SK-N-SH (cell line): ENCODE measurements around the gene GSG1L. TPM values are rescaled to one million over a fixed set of nuclear protein-coding genes. Genes with fewer than 3 reads are reported as not detected.

Experiments
- CTCF ChIA-PET: fragments of 300-600, 350-600 bp; formaldehyde crosslinking; extraction: SDS; loops from one replicate; lab custom pipeline; 2021; lab: Yijun Ruan, JAX
- POLR2A ChIA-PET: fragments of 350-600 bp; sonication (Branson Sonifier 250); formaldehyde crosslinking; extraction: SDS; loops from one replicate; lab custom pipeline; 2020; ENCODE audit warnings: antibody characterized with exemption, inconsistent platforms; lab: Yijun Ruan, JAX
- DNase-seq: peaks from one replicate; pipeline ENCODE4 v3.0.0; 2012
- H2AFZ ChIP-seq: fragments of 200-600 bp; sonication (generic); 2 replicates; pipeline ENCODE4 v1.8.1; 2016; ENCODE audit warnings: antibody characterized with exemption, mild to moderate bottlenecking, low read depth
- H3F3A ChIP-seq: fragments of 200-600 bp; sonication (generic); replicated peaks from 2 replicates; pipeline ENCODE3; 2016; ENCODE audit warnings: antibody characterized with exemption, mild to moderate bottlenecking; ENCODE audit not compliant: insufficient read depth
- H3K27ac ChIP-seq, 2 experiments: fragments of 200-500 bp in 1 of 2; fragments of 200-600 bp in 1 of 2; sonication (Bioruptor generic) in 1 of 2; sonication (generic), shearing (Covaris generic) in 1 of 2; 2 replicates each; pipeline versions ENCODE4 v1.5.1 to v1.6.1; 2014 to 2016; ENCODE audit warnings: low read depth in 2 of 2, inconsistent platforms in 1 of 2, low read length in 1 of 2, mild to moderate bottlenecking in 1 of 2, mixed read lengths in 1 of 2
- H3K27me3 ChIP-seq: fragments of 200-600 bp; sonication (generic), shearing (Covaris generic); 2 replicates; pipeline ENCODE4 v1.6.1; 2016; ENCODE audit warnings: mixed run types; ENCODE audit not compliant: insufficient read depth
- H3K36me3 ChIP-seq, 2 experiments: fragments of 200-500 bp in 1 of 2; fragments of 200-600 bp in 1 of 2; sonication (Bioruptor generic) in 1 of 2; sonication (generic) in 1 of 2; replicated peaks in 1 of 2; 2 replicates each; pipeline versions ENCODE3 to v1.5.1; 2014 to 2016; ENCODE audit warnings: low read length in 1 of 2, mild to moderate bottlenecking in 1 of 2; ENCODE audit not compliant: insufficient read depth in 2 of 2, control insufficient read depth in 1 of 2
- H3K4me1 ChIP-seq, 2 experiments: fragments of 200-500 bp in 1 of 2; fragments of 200-600 bp in 1 of 2; sonication (Bioruptor generic) in 1 of 2; sonication (generic), shearing (Covaris generic) in 1 of 2; 2 replicates each; pipeline versions ENCODE4 v1.5.1 to v1.6.1; 2014 to 2016; ENCODE audit warnings: low read depth in 1 of 2, low read length in 1 of 2, mixed run types in 1 of 2; ENCODE audit not compliant: insufficient read depth in 2 of 2, control insufficient read depth in 1 of 2
- H3K4me2 ChIP-seq: fragments of 200-600 bp; sonication (generic), shearing (Covaris generic); 2 replicates; pipeline ENCODE4 v1.6.1; 2017; ENCODE audit warnings: mixed run types
- H3K4me3 ChIP-seq, 2 experiments: fragments of 200-500 bp in 1 of 2; fragments of 200-600 bp in 1 of 2; sonication (Bioruptor generic) in 1 of 2; sonication (generic), shearing (Covaris generic) in 1 of 2; 2 replicates each; pipeline versions ENCODE4 v1.5.1 to v1.8.1; 2014 to 2016; ENCODE audit warnings: low read depth in 2 of 2, inconsistent platforms in 1 of 2, low read length in 1 of 2, mild to moderate bottlenecking in 1 of 2, mixed read lengths in 1 of 2, moderate library complexity in 1 of 2
- H3K79me2 ChIP-seq: fragments of 200-600 bp; sonication (generic); 2 replicates; pipeline ENCODE4 v1.8.1; 2017; ENCODE audit warnings: mild to moderate bottlenecking; ENCODE audit not compliant: insufficient read depth
- H3K9ac ChIP-seq: fragments of 200-600 bp; sonication (generic); 2 replicates; pipeline ENCODE4 v1.6.1; 2017; ENCODE audit warnings: mixed run types
- H3K9me2 ChIP-seq: fragments of 200-600 bp; sonication (generic); 2 replicates; pipeline ENCODE4 v1.6.1; 2017; ENCODE audit warnings: mixed run types
- H3K9me3 ChIP-seq: fragments of 200-600 bp; sonication (generic); 2 replicates; pipeline ENCODE4 v1.6.1; 2017; ENCODE audit warnings: mixed run types, mild to moderate bottlenecking, moderate library complexity
- H4K20me1 ChIP-seq: fragments of 200-600 bp; sonication (generic); 2 replicates; pipeline ENCODE4 v1.6.1; 2017; ENCODE audit warnings: mild to moderate bottlenecking, mixed run types; ENCODE audit not compliant: insufficient read depth
- CHD2 ChIP-seq: fragments of 150-350 bp; IDR thresholded peaks from 2 replicates; pipeline ENCODE4 v1.6.1; 2018; ENCODE audit warnings: low read length; ENCODE audit not compliant: partially characterized antibody
- ELF1 ChIP-seq: IDR thresholded peaks from 2 replicates; pipeline ENCODE4 v1.4.0; 2012
- EP300 ChIP-seq, 2 experiments: IDR thresholded peaks; 2 replicates each; pipeline versions ENCODE4 v1.4.0 to v1.6.1; 2012; ENCODE audit warnings: borderline replicate concordance in 1 of 2, low read depth in 1 of 2, low read length in 1 of 2
- FOSL2 ChIP-seq: IDR thresholded peaks from 2 replicates; pipeline ENCODE4 v1.4.0; 2012; ENCODE audit warnings: low read depth, mild to moderate bottlenecking, moderate library complexity, borderline replicate concordance
- FOXJ3 ChIP-seq: sonication (generic); formaldehyde crosslinking; IDR thresholded peaks from 2 replicates; pipeline ENCODE4 v1.5.1; 2020; ENCODE audit warnings: mild to moderate bottlenecking, missing genetic modification reagents
- GATA2 ChIP-seq: sonication (generic); formaldehyde crosslinking; IDR thresholded peaks from 2 replicates; pipeline ENCODE4 v1.5.0; 2020; ENCODE audit warnings: mild to moderate bottlenecking, missing genetic modification reagents
- IRF3 ChIP-seq: fragments of 150-350 bp; IDR thresholded peaks from 2 replicates; pipeline ENCODE4 v1.6.1; 2016; ENCODE audit warnings: mild to moderate bottlenecking, low read depth, low read length
- MEF2A ChIP-seq: IDR thresholded peaks from 2 replicates; pipeline ENCODE4 v1.4.0; 2012; ENCODE audit warnings: low read depth, borderline replicate concordance
- POLR2AphosphoS5 ChIP-seq: IDR thresholded peaks from 2 replicates; pipeline ENCODE4 v1.6.1; 2012; ENCODE audit warnings: low read depth, low read length
- RCOR1 ChIP-seq: fragments of 150-350 bp; IDR thresholded peaks from 2 replicates; pipeline ENCODE4 v1.6.1; 2017; ENCODE audit warnings: antibody characterized with exemption, low read length
- RFX5 ChIP-seq: IDR thresholded peaks from 2 replicates; pipeline ENCODE4 v1.6.1; 2012; ENCODE audit warnings: mild to moderate bottlenecking, improper control_type of control experiment, low read length
- SMC3 ChIP-seq: IDR thresholded peaks from 2 replicates; pipeline ENCODE4 v1.6.1; 2012; ENCODE audit warnings: low read depth, low read length, improper control_type of control experiment
- USF2 ChIP-seq: fragments of 150-350 bp; IDR thresholded peaks from 2 replicates; pipeline ENCODE4 v1.6.1; 2017; ENCODE audit warnings: antibody characterized with exemption, low read length, low read depth, borderline replicate concordance
- YY1 ChIP-seq: IDR thresholded peaks from 2 replicates; pipeline ENCODE4 v1.4.0; 2012; ENCODE audit warnings: low read depth, mild to moderate bottlenecking
- WGBS: methylation state at CpG from one replicate; pipeline ENCODE4 v1.1.6; 2017; ENCODE audit warnings: low lambda C conversion rate; 5-methylcytosine and 5-hydroxymethylcytosine counted together
- polyA plus RNA-seq, 3 experiments: library from polyadenylated mRNA; depleted of rRNA; stranded (reverse); fragments of >200 nt; gene quantifications; 2 replicates each; pipeline ENCODE4 v1.2.3, GENCODE V29; 2012
- TF ChIP-seq, protein P1 (sequence below): IDR thresholded peaks from 2 replicates; pipeline ENCODE4; 2012
- TF ChIP-seq, protein P2 (sequence below): fragments of 200-600 bp; sonication (generic); IDR thresholded peaks from 2 replicates; pipeline ENCODE4 v1.6.1; 2017; ENCODE audit warnings: antibody characterized with exemption, mild to moderate bottlenecking, moderate library complexity

Gene GSG1L
- polyA plus RNA-seq, 1 of the 3 experiments (the other 2 are of a cell fraction) = not detected

GRCh38 chr16:27851586-27851985, 211.9 kb downstream of the GSG1L start:
- Histone ChIP-seq H3K9me3 (no peaks in the 10 kb centered on the region), H3F3A (no peaks in the 10 kb centered on the region), H3K4me3 (no peak overlapping the region), H3K36me3 (no peaks in the 10 kb centered on the region), H3K4me2 (no peak overlapping the region), H3K9ac (no peak overlapping the region), H3K27me3 (peaks cover 12% of the 10 kb centered on the region; the same call in 1 of the 2 replicates), H4K20me1 (no peaks in the 10 kb centered on the region), H3K9me2 (no peaks in the 10 kb centered on the region), H3K4me1 (no peaks in the 10 kb centered on the region), H3K79me2 (no peaks in the 10 kb centered on the region), H2AFZ (no peak overlapping the region), H3K27ac (no peak overlapping the region)
- POLR2A ChIA-PET = no interaction called here
- TF ChIP-seq ELF1 (no peak), RCOR1 (no peak), GATA2 (no peak)
- DNase-seq = no peak
- WGBS = 33% methylated on average over 5 of the region's 9 CpGs
- CTCF ChIA-PET = interaction anchor here (1.4 to 2.8 kb wide), 3 partner anchors 16 to 221 kb away, joined by 3 to 10 read pairs (median 5); no protein-coding TSS in a partner anchor

DNA sequence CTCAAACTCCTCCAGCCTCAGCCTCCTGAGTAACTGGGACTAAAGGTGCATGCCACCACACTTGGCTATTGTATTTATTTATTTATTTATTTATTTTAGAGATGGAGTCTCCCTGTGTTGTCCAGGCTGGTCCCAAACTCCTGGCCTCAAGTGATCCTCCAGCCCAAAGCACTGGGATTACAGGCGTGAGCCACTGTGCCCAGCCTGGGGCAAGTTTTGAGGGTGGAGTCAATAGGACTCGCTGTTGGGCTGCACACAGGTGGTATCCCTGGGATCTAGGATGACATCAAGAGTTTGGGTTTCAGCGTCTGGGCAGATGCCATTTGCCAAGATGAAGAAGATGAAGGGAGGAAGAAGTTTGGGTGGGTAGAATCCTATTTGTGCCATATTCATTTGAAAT, 213.9 kb downstream of the GSG1L start:
- TF ChIP-seq RFX5 (no peak), USF2 (no peak), FOXJ3 (CRISPR knock-in tag) (no peak), YY1 (no peak), CHD2 (no peak), SMC3 (no peak), MEF2A (no peak), FOSL2 (no peak), POLR2AphosphoS5 (no peak), GATA2 (no peak), IRF3 (no peak), EP300 (IDR thresholded peaks at IDR 0.05; ENCODE audit: borderline replicate concordance in 1 of 2, low read depth in 1 of 2, low read length in 1 of 2) (no peak)
- TF ChIP-seq, protein P1, sequence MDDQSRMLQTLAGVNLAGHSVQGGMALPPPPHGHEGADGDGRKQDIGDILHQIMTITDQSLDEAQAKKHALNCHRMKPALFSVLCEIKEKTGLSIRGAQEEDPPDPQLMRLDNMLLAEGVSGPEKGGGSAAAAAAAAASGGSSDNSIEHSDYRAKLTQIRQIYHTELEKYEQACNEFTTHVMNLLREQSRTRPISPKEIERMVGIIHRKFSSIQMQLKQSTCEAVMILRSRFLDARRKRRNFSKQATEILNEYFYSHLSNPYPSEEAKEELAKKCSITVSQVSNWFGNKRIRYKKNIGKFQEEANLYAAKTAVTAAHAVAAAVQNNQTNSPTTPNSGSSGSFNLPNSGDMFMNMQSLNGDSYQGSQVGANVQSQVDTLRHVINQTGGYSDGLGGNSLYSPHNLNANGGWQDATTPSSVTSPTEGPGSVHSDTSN = no peak
- TF ChIP-seq, protein P2, sequence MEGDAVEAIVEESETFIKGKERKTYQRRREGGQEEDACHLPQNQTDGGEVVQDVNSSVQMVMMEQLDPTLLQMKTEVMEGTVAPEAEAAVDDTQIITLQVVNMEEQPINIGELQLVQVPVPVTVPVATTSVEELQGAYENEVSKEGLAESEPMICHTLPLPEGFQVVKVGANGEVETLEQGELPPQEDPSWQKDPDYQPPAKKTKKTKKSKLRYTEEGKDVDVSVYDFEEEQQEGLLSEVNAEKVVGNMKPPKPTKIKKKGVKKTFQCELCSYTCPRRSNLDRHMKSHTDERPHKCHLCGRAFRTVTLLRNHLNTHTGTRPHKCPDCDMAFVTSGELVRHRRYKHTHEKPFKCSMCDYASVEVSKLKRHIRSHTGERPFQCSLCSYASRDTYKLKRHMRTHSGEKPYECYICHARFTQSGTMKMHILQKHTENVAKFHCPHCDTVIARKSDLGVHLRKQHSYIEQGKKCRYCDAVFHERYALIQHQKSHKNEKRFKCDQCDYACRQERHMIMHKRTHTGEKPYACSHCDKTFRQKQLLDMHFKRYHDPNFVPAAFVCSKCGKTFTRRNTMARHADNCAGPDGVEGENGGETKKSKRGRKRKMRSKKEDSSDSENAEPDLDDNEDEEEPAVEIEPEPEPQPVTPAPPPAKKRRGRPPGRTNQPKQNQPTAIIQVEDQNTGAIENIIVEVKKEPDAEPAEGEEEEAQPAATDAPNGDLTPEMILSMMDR = no peak
- Histone ChIP-seq H2AFZ (no peak overlapping the region), H3K9me3 (no peaks in the 10 kb centered on the region), H3F3A (no peaks in the 10 kb centered on the region), H3K9ac (no peak overlapping the region), H3K4me3 (no peak overlapping the region), H3K27me3 (peaks cover 12% of the 10 kb centered on the region; the same call in 1 of the 2 replicates), H3K9me2 (no peaks in the 10 kb centered on the region), H3K4me1 (no peaks in the 10 kb centered on the region), H3K27ac (no peak overlapping the region), H3K79me2 (no peaks in the 10 kb centered on the region), H3K36me3 (no peaks in the 10 kb centered on the region), H3K4me2 (no peak overlapping the region), H4K20me1 (no peaks in the 10 kb centered on the region)
- ChIA-PET POLR2A (no interaction called here), CTCF (no interaction called here)
- DNase-seq = no peak
- WGBS = 37% methylated on average over 3 of the region's 3 CpGs
